Activated T-helper 17 cell treated with anti-CD3 and anti-CD28 coated beads, Interleukin-2, amount 50 U/mL, for 72 hours (primary cell): Measurements from ENCODE around the gene THOC6. TPM values are rescaled to one million over a fixed set of nuclear protein-coding genes. Genes with fewer than 3 reads are reported as not detected.
A peak's percentile ranks its signal among the peaks of the same experiment; 100 is the strongest.

Source experiments
- ATAC-seq: fragments of 150-1000 bp; cut with Tn5 transposase; replicated peaks from 2 replicates; pipeline ENCODE4 v1.10.0; 2021; ENCODE audit warnings: mild to moderate bottlenecking, moderate library complexity
- H3K27ac Mint-ChIP-seq: one replicate; pipeline ENCODE4 v1.8.0; 2022; ENCODE audit warnings: mixed read lengths
- H3K27me3 Mint-ChIP-seq: one replicate; pipeline ENCODE4 v1.8.0; 2022; ENCODE audit warnings: mixed read lengths
- H3K36me3 Mint-ChIP-seq: one replicate; pipeline ENCODE4 v1.8.0; 2022; ENCODE audit warnings: low read depth, mild to moderate bottlenecking, mixed read lengths
- H3K4me1 Mint-ChIP-seq: one replicate; pipeline ENCODE4 v1.8.0; 2022; ENCODE audit warnings: mixed read lengths
- H3K4me3 Mint-ChIP-seq: one replicate; pipeline ENCODE4 v1.8.0; 2022; ENCODE audit warnings: mild to moderate bottlenecking, mixed read lengths
- H3K9me3 Mint-ChIP-seq: one replicate; pipeline ENCODE4 v1.8.0; 2022; ENCODE audit warnings: mixed read lengths
- total RNA-seq, 2 donors: library from RNA; stranded (reverse); gene quantifications; one replicate each; pipeline ENCODE4 v1.2.3, GENCODE V29; 2022

THOC6 gene
- total RNA-seq, 2 donors from 2014 or later = 49.8 to 68.1 TPM

DNA sequence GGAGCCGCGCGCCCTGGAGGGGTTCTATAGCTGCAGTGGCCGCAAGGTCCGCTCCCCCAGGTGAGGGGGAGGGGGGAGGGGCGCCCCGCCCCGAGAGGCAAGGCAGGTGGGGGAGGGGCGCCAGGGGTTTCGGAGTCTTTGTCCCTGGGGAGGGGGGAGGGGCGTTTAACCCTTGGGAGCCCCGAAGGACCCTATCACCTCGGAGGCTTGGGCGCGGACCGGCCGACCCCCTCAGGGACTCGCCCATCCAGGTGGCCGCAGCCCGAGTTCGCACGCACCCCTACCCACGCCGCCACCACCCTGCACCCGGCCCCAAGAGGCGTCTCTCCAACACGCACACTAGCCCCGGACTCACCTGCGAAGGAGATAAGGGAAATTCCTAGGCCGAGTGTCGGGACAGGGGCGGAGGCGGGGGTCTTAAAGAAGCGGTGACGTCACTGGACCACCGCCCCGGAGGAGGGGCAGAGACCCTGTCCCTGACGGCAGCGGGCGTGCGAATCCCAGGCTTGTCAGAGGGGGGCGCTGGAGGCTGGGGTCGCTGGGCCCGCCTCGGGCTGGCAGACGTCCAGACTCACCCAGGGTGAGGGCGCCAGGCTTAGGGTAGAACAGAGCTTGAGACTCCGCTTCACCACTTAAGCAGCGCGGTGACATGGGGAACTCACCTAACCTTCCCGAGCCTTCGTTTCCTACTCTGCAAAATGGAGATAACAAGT, 5.9 kb upstream of the THOC6 start, which contains the start of gene CLDN6:
Gene CLDN6 (minus strand): TSS at position 390 of the 713 bp plus-strand sequence. CDS start 2,162 bp downstream, outside the sequence.
- peaks cover 3% of the 10 kb centered on the region for H3K27me3 Mint-ChIP-seq
- H3K27ac Mint-ChIP-seq = no peak within 1 kb of the TSS
- no peaks in the 10 kb centered on the region for H3K9me3 Mint-ChIP-seq
- peaks cover 18% of the 10 kb centered on the region for H3K4me1 Mint-ChIP-seq
- no peak within 1 kb of the TSS for H3K4me3 Mint-ChIP-seq
- peaks cover 18% of the 10 kb centered on the region for H3K36me3 Mint-ChIP-seq
- ATAC-seq = no peak

DNA sequence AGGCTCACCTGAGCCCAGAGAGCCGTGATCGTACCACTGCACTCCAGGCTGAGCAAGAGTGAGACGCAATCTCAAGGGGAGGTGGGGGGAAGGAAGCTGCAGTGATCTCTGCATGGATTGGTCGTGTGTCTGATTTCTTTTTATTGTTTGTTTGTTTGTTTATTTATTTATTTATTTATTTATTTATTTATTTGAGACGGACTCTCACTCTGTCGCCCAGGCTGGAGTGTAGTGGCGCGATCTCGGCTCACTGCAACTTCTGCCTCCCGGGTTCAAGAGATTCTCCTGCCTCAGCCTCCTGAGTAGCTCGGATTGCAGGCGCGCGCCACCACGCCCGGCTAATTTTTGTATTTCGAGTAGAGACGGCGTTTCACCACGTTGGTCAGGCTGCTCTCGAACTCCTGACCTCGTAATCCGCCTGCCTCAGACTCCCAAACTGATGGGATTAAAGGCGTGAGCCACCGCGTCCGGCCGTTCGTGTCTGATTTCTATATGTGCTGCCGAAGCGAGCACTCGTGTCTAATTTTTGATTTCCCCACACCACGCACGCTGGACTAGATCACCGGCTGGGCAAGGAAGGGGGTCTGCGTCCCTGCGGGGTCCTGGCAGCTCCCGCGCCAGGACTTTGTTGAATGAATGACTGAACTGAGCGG, 4.1 kb upstream of the THOC6 start:
- H3K4me3 Mint-ChIP-seq = peak overlapping the region; percentile 82
- H3K4me1 Mint-ChIP-seq = peaks cover 23% of the 10 kb centered on the region
- H3K27ac Mint-ChIP-seq = peak overlapping the region; percentile 62
- H3K9me3 Mint-ChIP-seq = no peaks in the 10 kb centered on the region
- peaks cover 31% of the 10 kb centered on the region for H3K36me3 Mint-ChIP-seq
- H3K27me3 Mint-ChIP-seq = no peaks in the 10 kb centered on the region
- ATAC-seq = no peak

DNA sequence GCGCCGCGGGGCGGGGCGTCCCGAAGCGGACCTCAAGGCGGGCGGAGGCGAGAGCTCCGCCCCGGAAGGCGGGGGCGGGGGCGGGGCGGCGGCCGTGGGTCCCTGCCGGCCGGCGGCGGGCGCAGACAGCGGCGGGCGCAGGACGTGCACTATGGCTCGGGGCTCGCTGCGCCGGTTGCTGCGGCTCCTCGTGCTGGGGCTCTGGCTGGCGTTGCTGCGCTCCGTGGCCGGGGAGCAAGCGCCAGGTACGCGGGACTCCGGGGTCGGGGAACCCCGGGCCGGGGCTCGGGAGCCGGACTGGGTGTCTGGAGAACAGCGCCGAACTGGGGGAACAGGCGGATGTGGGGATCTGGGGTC, 3.6 kb upstream of the THOC6 start, which contains the start of gene TNFRSF12A:
Gene TNFRSF12A (plus strand): TSS at position 122 of the 357 bp plus-strand sequence. CDS start 30 bp downstream, at position 152.
- H3K9me3 Mint-ChIP-seq = no peaks in the 10 kb centered on the region
- peak within 1 kb of the TSS; percentile 90 for H3K27ac Mint-ChIP-seq
- H3K27me3 Mint-ChIP-seq = no peaks in the 10 kb centered on the region
- H3K36me3 Mint-ChIP-seq = peaks cover 35% of the 10 kb centered on the region
- H3K4me3 Mint-ChIP-seq = peak within 1 kb of the TSS; percentile 82
- peak; percentile 28 for ATAC-seq
- peaks cover 23% of the 10 kb centered on the region for H3K4me1 Mint-ChIP-seq

DNA sequence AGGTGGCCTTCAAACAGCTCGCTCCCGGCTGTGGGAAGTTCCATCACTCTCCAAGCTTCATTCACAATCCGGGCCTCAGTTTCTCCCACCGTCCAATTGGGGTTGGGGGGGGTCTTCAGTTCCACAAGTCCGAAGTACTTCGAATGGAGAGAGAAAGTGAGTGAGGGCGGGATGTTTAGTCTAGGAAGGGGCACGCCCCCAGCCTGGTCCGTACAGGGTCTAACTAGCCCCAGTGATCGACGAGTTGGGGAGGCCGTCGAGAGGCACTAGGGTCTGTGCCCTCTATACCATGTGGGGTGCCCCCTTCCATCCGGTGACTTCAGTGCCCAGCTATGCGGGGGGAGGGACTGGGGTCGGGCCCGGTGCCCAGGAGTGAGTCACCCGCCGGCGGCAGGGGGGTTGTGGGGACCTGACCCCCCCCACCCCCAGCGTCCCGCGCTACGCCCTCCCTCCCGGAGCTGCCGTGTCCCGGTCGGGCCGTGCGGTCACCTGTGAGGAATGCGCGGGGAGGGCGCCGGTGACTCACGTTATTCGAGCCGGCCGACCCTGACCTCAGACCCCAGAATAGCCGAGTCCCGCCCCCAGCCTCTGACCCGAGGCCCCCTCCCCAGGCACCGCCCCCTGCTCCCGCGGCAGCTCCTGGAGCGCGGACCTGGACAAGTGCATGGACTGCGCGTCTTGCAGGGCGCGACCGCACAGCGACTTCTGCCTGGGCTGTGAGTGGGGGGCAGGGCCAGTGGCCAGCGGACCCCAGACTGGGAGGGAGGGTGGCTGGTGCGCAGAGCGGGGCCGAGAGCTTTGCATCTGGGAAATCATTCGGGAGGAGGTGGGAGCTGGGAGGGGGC, 3.0 kb upstream of the THOC6 start:
- no peaks in the 10 kb centered on the region for H3K9me3 Mint-ChIP-seq
- peak overlapping the region; percentile 82 for H3K4me3 Mint-ChIP-seq
- H3K27ac Mint-ChIP-seq = peak overlapping the region; percentile 90
- H3K36me3 Mint-ChIP-seq = peaks cover 41% of the 10 kb centered on the region
- no peaks in the 10 kb centered on the region for H3K27me3 Mint-ChIP-seq
- H3K4me1 Mint-ChIP-seq = peaks cover 23% of the 10 kb centered on the region
- ATAC-seq = peak; percentile 5

DNA sequence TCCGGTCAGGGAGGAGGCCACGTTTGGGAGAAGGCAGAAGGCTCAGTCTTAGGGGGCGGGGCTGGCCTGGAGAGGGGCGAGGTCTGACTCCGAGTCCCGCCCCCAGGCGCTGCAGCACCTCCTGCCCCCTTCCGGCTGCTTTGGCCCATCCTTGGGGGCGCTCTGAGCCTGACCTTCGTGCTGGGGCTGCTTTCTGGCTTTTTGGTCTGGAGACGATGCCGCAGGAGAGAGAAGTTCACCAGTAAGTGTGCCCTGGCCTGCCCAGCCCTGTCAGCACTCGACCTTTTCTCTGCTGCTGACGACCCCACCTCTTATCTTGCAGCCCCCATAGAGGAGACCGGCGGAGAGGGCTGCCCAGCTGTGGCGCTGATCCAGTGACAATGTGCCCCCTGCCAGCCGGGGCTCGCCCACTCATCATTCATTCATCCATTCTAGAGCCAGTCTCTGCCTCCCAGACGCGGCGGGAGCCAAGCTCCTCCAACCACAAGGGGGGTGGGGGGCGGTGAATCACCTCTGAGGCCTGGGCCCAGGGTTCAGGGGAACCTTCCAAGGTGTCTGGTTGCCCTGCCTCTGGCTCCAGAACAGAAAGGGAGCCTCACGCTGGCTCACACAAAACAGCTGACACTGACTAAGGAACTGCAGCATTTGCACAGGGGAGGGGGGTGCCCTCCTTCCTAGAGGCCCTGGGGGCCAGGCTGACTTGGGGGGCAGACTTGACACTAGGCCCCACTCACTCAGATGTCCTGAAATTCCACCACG, 2.2 kb upstream of the THOC6 start:
- peak; percentile 46 for ATAC-seq
- Mint-ChIP-seq H3K36me3 (peaks cover 49% of the 10 kb centered on the region), H3K27me3 (no peaks in the 10 kb centered on the region), H3K4me3 (peak overlapping the region; percentile 82), H3K9me3 (no peaks in the 10 kb centered on the region), H3K27ac (peak overlapping the region; percentile 90), H3K4me1 (peaks cover 23% of the 10 kb centered on the region)

DNA sequence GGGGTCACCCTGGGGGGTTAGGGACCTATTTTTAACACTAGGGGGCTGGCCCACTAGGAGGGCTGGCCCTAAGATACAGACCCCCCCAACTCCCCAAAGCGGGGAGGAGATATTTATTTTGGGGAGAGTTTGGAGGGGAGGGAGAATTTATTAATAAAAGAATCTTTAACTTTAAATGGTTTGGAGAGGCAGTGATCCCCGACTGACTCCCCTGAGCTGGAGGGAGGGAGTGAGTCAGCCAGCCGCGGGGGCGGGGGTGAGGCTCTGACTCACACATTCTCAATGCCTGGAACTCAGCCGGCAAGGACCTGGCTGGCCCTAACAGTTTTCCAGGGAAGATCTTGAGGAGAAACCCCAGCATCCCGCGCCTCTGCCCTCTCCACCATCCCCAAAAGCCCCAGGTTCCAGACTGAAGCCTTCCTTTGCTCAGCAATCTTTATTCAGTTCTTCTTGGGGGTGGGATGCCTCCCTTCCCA, 1.6 kb upstream of the THOC6 start:
- peak; percentile 51 for ATAC-seq
- no peaks in the 10 kb centered on the region for H3K27me3 Mint-ChIP-seq
- H3K4me3 Mint-ChIP-seq = peak overlapping the region; percentile 82
- H3K36me3 Mint-ChIP-seq = peaks cover 55% of the 10 kb centered on the region
- peaks cover 23% of the 10 kb centered on the region for H3K4me1 Mint-ChIP-seq
- peak overlapping the region; percentile 90 for H3K27ac Mint-ChIP-seq
- no peaks in the 10 kb centered on the region for H3K9me3 Mint-ChIP-seq

DNA sequence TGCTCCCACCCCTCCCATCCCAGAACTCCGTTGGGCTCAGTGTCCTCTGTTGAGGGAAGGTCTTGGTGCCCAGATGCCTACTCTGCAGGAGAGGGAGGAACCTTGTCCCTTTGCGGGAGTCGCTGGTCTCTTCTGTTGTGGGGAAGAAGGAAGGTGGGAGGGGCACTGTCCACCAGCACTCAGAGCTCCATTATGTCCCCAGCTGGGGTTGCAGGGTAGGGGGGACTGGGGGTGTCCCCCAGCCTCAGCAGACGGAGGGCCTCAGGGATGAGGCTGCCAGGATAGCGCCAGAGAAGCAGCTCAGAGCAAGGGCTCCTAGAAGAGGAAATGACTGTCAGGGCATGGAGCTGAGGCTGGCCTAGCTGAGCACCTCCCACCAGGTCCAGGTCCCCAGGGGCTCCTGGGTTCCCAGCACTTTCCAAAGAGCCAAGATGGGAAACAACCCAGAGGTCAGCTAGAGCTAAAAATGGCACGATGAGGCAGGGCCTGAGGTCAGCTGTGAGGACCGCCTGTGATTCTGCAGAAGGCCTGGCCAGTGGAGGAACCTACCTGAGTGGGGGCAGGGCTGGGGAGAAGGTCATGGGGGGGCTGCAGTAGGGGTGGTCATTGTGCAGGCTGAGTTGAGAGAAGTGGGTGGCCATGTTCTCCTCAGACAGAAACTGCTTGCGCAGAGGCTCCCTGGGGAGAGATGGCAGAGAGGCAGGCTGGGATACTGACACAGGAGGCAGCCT, 986 bp upstream of the THOC6 start:
- Mint-ChIP-seq H3K27me3 (no peaks in the 10 kb centered on the region), H3K9me3 (no peaks in the 10 kb centered on the region), H3K36me3 (peaks cover 61% of the 10 kb centered on the region), H3K4me3 (peak overlapping the region; percentile 82), H3K27ac (peak overlapping the region; percentile 90), H3K4me1 (peaks cover 23% of the 10 kb centered on the region)
- no peak for ATAC-seq

DNA sequence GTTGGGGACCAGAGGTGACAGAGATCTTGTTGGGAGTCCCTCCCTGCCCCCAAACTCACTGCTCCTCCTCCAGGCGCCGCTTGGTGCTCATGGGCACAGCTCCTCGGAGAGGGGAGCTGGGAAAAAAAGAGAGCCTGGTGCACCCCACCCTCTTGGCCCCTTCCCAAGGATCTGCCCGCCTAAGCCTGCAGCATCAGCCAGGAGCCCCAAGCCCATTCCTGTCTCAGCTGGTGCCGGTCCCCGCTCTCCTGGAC, 493 bp upstream of the THOC6 start:
- no peak for ATAC-seq
- no peaks in the 10 kb centered on the region for H3K27me3 Mint-ChIP-seq
- peaks cover 66% of the 10 kb centered on the region for H3K36me3 Mint-ChIP-seq
- H3K9me3 Mint-ChIP-seq = no peaks in the 10 kb centered on the region
- H3K27ac Mint-ChIP-seq = peak overlapping the region; percentile 90
- peak overlapping the region; percentile 82 for H3K4me3 Mint-ChIP-seq
- H3K4me1 Mint-ChIP-seq = peaks cover 23% of the 10 kb centered on the region

DNA sequence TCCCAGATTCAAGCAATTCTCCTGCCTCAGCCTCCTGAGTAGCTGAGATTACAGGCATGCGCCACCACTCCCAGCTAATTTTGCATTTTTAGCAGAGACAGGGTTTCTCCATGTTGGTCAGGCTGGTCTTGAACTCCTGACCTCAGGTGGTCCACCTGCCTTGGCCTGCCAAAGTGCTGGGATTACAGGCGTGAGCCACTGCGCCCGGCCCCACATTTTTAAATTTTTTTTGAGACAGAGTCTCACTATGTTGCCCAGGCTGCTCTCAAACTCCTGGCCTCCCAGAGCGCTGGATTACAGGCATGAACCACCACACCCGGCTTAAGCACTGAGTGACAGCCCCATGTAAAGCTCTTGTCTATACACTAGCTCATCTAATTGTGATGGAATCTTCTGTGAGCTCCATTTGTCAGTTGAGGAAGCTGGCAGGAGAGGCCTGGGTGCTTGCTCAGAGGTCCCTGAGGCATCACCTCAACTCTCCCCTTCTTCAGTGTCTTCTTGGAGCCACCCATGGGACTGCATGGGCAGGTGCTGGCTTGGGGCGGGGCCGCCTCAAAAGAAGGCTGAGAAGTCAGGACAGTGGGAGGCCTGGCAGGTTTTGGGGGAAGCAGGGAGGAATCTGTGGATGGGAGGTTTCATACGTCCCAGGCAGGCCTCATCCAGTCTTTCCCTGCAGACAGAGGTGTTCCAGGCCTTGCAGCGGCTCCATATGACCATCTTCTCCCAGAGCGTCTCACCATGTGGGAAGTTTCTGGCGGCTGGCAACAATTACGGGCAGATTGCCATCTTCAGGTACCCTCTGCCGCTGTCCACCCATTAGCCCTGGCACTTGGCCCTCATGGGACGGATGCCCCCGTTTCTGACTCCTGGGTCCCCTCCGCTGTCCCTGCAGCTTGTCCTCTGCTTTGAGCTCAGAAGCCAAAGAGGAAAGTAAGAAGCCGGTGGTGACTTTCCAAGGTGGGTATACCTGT, 1.5 kb downstream of the THOC6 start:
- Mint-ChIP-seq H3K27me3 (peaks cover 5% of the 10 kb centered on the region), H3K27ac (no peak overlapping the region), H3K4me1 (peaks cover 29% of the 10 kb centered on the region), H3K9me3 (no peaks in the 10 kb centered on the region), H3K36me3 (peaks cover 86% of the 10 kb centered on the region), H3K4me3 (peak overlapping the region; percentile 82)
- no peak for ATAC-seq

DNA sequence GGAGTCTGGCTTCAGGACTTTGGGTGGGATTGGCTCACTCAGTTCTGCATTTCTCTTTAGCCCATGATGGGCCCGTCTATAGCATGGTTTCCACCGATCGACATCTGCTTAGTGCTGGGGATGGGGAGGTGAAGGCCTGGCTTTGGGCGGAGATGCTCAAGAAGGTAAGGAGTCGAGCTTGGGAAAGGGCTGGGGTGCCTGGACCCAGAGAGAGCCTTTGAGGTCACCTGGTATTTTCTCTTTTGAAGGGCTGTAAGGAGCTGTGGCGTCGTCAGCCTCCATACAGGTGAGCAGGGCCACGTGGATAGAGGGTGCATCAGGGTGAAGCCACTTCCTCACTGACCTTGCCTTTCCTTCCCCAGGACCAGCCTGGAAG, 2.2 kb downstream of the THOC6 start:
- Mint-ChIP-seq H3K27me3 (peaks cover 5% of the 10 kb centered on the region), H3K27ac (no peak overlapping the region), H3K36me3 (peaks cover 86% of the 10 kb centered on the region), H3K4me3 (peak overlapping the region; percentile 82), H3K4me1 (peaks cover 29% of the 10 kb centered on the region), H3K9me3 (no peaks in the 10 kb centered on the region)
- ATAC-seq = no peak

DNA sequence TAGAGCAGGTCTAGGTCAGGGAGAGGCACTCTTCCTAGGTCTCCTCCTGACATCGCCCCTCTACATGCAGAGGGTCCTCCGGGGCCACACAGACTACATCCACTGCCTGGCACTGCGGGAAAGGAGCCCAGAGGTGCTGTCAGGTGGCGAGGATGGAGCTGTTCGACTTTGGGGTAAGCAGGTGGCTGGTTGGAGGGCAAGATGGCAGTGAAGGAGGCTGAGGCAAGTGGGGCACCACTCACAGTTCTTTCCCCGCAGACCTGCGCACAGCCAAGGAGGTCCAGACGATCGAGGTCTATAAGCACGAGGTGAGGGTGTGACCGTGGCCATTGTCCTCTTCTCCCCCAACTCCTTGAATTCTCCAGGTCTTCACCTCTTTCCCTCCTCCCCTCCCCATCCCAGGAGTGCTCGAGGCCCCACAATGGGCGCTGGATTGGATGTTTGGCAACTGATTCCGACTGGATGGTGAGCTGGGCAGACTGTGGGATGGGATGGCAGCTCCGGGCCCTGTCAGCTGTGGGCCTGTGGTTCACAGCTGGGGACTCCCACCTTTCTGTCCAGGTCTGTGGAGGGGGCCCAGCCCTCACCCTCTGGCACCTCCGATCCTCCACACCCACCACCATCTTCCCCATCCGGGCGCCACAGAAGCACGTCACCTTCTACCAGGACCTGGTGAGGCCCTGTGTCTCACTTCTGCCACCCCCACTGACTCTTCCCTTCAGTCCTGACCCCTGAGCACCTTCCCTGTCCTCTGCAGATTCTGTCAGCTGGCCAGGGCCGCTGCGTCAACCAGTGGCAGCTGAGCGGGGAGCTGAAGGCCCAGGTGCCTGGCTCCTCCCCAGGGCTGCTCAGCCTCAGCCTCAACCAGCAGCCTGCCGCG, 3.0 kb downstream of the THOC6 start:
- ATAC-seq = no peak
- no peaks in the 10 kb centered on the region for H3K9me3 Mint-ChIP-seq

DNA sequence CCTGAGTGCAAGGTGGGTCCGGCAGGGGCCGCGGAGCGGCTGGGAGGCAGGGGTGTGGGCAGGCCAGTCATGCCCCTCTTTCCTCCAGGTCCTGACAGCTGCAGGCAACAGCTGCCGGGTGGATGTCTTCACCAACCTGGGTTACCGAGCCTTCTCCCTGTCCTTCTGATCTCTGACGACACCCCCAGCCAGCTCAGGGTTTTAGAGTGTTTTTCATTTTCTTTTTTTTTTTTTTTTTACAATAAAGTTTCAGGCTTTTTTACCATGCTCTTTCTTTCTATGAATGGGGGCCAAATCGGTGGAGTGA, 3.6 kb downstream of the THOC6 start:
- H3K27me3 Mint-ChIP-seq = peaks cover 8% of the 10 kb centered on the region
- H3K36me3 Mint-ChIP-seq = peaks cover 73% of the 10 kb centered on the region
- ATAC-seq = no peak
- no peak overlapping the region for H3K27ac Mint-ChIP-seq
- peaks cover 16% of the 10 kb centered on the region for H3K4me1 Mint-ChIP-seq
- peak overlapping the region; percentile 89 for H3K4me3 Mint-ChIP-seq
- no peaks in the 10 kb centered on the region for H3K9me3 Mint-ChIP-seq

More for the DNA sequence above, 3.0 kb downstream of the THOC6 start:
- peaks cover 78% of the 10 kb centered on the region for H3K36me3 Mint-ChIP-seq
- peaks cover 22% of the 10 kb centered on the region for H3K4me1 Mint-ChIP-seq
- peak overlapping the region; percentile 82 for H3K4me3 Mint-ChIP-seq
- H3K27ac Mint-ChIP-seq = no peak overlapping the region
- peaks cover 5% of the 10 kb centered on the region for H3K27me3 Mint-ChIP-seq
